22Rv1 (cell line): ENCODE data around the gene CLEC7A.
A peak's percentile ranks its signal among the peaks of the same experiment; 100 is the strongest.

Experiments used
- H3K27ac ChIP-seq: fragments of 450-650 bp; 2 replicates; pipeline ENCODE4 v1.5.1; 2017
- CTCF ChIP-seq: fragments of 450-650 bp; IDR thresholded peaks from 2 replicates; pipeline ENCODE4 v1.5.1; 2017; ENCODE audit warnings: mild to moderate bottlenecking
- ZFX ChIP-seq: fragments of 450-650 bp; IDR thresholded peaks from 2 replicates; pipeline ENCODE4 v1.6.1; 2017; ENCODE audit warnings: antibody characterized with exemption, borderline replicate concordance

The CLEC7A gene

GRCh38 chr12:10130042-10130441 lies at the start of gene CLEC7A:
Gene CLEC7A (minus strand): TSS chr12:10130199. CDS start chr12:10130082, 117 bp downstream.
- no peak within 1 kb of the TSS for H3K27ac ChIP-seq
- no peak for TF ChIP-seq CTCF
- TF ChIP-seq ZFX: no peak

DNA sequence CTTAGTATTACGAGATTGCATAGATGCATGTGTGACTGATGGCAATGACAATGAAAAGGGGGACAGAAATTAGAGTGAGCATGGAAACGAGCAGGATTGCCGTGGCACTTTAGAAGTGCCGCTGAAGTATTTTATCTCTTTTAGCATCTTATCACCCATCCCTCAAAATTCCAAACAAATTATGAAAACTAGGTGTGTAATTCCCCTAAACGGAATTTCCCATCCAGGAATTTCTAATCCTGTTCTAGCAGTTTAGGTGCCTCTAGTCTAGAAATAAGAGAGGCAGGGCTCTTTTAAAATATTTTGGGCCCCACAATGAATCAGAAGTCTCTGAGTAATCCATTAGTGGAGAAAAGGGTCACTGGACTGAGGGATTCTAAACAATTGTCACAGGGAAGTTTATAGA lies 49.8 kb upstream of the CLEC7A start:
- TF ChIP-seq CTCF: no peak
- no peak for TF ChIP-seq ZFX

GRCh38 chr12:10178821-10179220 lies 48.8 kb upstream of the CLEC7A start, which contains the start of gene TMEM52B:
Gene TMEM52B (plus strand): TSS chr12:10179032. CDS start chr12:10179575, 543 bp downstream.
- H3K27ac ChIP-seq: no peak within 1 kb of the TSS

More for the DNA sequence above, 49.8 kb upstream of the CLEC7A start:
- H3K27ac ChIP-seq: no peak overlapping the region

GRCh38 chr12:10175846-10176636 lies 46.0 kb upstream of the CLEC7A start:
- TF ChIP-seq CTCF: peak; percentile 22; the same call in 1 of the 2 replicates
- TF ChIP-seq ZFX: no peak
- no peak overlapping the region for H3K27ac ChIP-seq

More at GRCh38 chr12:10178821-10179220, 48.8 kb upstream of the CLEC7A start, which contains the start of gene TMEM52B:
- TF ChIP-seq ZFX (no peak), CTCF (no peak)

DNA sequence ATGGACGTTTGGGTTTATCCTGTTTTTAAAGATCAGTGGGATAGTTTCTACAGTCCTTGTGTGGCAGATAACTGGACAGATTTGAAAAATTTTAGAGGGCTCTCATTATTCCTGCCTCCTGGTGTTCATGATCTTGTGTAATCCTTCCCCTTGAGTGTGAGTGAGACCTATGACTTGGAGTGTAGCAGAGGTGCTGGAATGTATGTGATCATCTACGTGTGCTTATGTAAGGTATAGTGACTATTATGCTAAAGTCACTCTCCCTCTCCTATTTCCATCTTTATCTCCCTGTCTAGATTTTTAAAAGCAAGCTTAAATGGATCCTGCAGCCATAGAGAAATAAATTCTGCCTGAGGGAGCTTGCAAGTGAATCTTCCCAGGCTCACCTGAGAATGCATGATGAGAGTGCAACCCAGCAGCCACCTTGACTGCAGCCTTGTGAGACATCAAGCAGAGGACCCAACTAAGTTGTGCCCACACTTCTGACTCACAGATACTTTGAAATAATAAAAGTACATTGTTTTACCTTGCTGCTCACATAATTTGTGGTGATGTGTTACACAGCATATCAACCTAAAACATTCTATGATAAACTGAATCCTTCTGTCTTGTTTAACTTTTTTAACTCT lies 45.1 kb upstream of the CLEC7A start:
- no peak overlapping the region for H3K27ac ChIP-seq
- TF ChIP-seq CTCF (no peak), ZFX (no peak)

GRCh38 chr12:10171973-10172728 lies 42.2 kb upstream of the CLEC7A start, which contains the start of gene OLR1:
Gene OLR1 (minus strand): TSS chr12:10172132. CDS start chr12:10172077, 55 bp downstream.
- no peak within 1 kb of the TSS for H3K27ac ChIP-seq
- TF ChIP-seq CTCF (no peak), ZFX (no peak)
